NCI-H146 treated with DMSO at 0.1 percent for 48 hours (cell line): ENCODE results near the gene YOD1.
"Not testable (repeated sequence)": the region's sequence is repeated elsewhere in the genome, so short reads cannot be mapped to it uniquely, and the experiment has no call there.

Experiments
- DNase-seq: peaks from one replicate; lab custom pipeline; 2025; ENCODE audit not compliant: unreplicated experiment; lab: John Stamatoyannopoulos, UW

YOD1 gene

DNA sequence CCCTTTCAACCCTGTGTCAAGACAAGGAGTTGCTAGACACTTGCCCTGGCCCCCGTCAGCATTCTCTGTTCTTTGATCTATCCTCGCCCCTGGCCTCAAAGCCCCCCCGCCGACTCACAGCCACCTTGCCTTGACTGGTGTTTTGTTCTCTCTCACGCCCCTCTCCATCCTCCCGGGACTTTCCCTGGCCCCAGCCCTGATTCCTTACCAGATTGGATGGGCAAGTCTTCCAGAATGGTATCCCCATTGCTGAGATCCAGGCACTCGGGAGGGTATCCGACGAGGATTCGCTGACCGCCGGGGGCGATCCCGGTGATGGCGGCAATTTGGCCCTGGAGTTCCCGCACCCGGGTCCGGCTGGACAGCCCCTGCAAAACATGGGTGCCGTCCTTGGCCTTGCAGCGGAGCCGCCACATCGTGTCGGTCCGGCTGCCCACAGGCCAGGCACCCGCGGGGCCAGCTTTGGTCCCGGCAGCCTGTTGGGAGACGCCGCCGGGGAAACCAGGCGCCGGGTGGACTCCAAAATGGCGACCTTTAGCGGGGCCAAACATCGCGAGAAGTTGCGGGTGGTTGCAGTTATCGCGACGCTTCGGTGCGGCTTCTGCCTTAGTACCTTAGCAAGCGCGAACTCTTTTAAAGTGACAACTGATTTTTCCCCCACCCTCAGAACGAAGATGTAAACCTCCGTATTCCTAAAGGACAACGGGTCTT is 373 bp downstream of the YOD1 start:
- DNase-seq, result peak; percentile 70

DNA sequence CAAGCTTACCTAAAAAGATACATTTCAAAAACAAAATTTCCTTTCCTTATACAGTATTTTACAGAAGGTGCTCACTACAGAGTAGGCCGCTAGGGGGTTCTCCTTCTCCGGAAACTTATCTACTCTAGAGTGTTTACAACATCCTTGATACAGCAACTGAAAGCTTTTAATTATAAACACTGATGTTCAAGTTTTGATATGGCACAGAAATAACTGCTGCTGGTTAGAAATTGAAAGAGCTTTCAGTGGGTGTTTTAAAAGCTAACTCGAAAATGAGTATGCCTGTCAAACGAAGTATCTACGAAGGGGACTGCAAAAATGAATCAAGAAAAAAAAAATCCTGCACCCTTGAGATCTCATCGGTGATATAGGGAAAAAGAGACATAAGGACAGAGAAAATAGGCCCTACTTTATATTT is 1.0 kb downstream of the YOD1 start:
- DNase-seq, result peak; percentile 9

GRCh38 chr1:207049514-207049913 is 1.5 kb downstream of the YOD1 start:
- no peak for DNase-seq

DNA sequence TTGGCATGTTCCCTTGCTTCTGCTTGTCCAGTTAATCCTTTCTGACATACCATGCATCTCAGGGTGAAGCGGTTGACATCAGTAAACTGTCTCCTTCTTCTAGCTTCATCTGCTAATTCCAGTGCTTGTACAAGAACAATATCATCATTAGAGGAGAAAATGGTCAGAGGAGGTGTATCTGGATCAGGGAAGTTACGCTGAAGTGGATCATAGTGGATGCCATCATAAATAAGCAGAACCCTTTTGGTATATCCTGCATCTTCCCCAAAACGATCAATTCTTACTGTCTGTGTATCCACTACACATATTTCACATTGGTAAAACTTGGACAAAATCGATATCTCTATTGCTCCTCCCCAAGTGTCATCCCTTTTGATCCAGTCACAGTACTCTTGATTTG is 2.0 kb downstream of the YOD1 start:
- DNase-seq, result no peak

- DNase-seq, result no peak
Observed at GRCh38 chr1:207048041-207048440, 3.0 kb downstream of the YOD1 start.

GRCh38 chr1:207047505-207047904 is 3.5 kb downstream of the YOD1 start:
- DNase-seq, result no peak

DNA sequence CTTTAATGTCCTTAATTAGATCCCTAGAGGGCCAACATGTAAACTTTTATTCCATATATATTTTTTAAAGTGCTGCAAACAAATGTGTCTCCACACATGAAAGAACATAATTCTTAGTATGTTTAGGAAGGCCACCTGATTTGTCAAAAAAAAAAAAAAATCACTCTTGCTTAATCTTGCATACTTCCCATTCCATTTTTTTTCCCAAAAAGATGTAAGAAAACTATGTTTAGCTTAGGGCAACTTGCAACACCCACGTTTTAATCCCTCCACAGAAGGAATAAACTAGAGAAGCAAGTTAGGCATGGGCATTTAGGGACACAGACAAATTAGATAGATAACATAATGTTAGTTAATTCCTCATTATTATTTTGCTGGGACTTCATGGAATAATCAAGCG is 5.6 kb downstream of the YOD1 start:
- DNase-seq, result no peak

DNA sequence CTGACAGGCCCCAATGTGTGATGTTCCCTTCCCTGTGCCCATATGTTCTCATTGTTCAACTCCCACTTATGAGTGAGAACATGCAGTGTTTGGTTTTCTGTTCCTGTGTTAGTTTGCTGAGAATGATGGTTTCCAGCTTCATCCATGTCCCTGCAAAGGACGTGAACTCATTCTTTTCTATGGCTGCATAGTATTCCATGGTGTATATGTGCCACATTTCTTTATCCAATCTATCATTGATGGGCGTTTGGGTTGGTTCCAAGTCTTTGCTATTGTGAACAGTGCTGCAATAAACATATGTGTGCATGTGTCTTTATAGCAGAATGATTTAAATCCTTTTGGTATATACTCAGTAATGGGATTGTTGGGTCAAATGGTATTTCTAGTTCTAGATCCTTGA is 9.6 kb downstream of the YOD1 start:
- DNase-seq, result not testable (repeated sequence)

DNA sequence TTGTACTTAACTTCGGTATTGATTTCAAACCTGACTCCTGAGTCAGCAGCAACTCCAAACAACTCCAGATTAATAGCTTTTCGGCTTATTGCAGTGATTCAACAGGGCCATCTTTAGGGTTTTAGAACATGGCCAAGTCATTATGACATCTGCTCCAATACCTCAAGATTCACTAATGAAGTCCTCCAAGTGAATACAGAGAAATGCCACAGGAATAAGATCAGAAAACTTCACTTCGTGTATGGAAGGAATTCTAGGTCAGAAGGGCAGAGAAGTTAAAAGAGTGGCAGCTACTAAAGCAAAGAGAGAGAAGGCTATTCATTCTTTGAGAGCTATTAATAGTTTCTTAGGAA is 10.9 kb downstream of the YOD1 start:
- no peak for DNase-seq

GRCh38 chr1:207039380-207040180 is 11.4 kb downstream of the YOD1 start:
- no peak for DNase-seq

- DNase-seq, result no peak
Observed at GRCh38 chr1:207036865-207037264, 14.1 kb downstream of the YOD1 start.

DNA sequence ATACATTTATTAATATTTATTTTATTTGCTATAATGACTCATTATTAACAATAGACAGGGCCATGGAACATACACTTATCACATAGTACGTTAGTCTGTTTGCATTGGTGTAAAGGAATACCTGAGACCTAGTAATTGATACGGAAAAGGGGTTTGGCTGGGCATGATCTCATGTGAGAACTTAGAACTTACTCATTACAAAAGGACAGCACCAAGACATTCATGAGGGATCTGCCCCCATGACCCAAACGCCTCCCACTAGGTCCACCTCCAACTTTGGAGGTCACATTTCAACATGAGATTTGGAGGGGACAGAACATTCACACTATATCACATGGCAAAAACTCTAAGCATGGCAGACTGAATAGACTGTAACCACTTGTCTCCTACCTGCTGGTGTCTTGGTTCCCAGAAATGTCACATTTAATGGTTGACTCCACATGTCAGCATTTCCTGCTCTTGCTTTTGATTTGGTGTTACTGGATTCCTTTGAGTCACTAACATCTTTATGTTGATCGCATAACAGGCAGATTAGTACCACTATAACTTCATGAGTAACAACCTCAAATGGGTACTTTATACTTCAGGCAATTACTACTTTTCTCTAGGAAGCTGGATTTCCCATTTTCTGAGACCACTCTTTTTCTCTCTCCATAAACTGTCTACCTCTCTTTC is 15.0 kb downstream of the YOD1 start:
- DNase-seq, result no peak

- DNase-seq, result no peak
Observed at GRCh38 chr1:207034998-207035397, 16.0 kb downstream of the YOD1 start.

DNA sequence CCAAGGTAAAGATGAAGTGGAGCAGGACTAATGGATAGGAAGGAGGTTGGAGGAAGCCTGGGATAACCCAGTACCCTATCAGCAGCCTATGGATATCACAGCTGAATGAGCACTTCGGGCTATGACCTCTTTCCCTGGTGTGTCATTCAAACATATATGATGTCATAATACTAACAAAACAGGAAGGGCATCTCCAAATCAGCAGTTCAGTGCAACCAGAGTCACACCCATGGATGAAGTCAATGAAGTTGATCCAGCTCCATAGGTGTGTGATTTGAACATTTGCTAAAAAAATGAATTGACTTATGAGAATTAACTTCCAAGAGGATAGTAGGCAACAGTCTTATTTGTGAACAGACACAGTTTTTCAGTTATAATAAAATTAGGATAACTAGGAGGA is 16.8 kb downstream of the YOD1 start:
- no peak for DNase-seq

GRCh38 chr1:207033302-207033701 is 17.7 kb downstream of the YOD1 start:
- DNase-seq, result no peak

DNA sequence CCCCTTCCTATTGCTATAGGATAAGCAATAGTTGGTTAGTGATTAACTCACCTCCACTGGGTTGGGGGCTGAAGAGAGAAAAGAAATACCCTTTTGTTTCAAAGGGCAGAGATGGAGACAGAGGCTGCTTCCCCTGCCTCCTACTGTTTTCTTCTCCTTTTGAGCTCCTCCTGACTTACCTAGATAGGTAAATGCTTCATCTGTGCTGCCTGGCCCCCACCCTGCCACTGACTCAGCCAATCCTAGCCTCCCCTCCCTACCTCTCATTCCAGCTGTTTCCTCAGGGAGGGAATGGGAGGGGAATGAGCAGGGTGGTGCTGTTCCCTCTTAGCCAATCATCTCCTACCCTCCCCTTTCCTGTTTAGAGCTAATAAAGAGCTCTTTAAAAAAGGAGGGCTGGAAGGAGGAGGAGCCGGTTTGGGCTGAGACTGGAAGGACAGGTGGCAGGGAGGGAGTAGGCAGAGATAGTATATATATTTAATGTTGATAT is 18.4 kb downstream of the YOD1 start, which contains the start of gene C1orf116:
C1orf116 (minus strand) TSS at position 229 of the 490 bp plus-strand sequence. CDS start 5,158 bp downstream, outside the sequence.
- peak; percentile 89 for DNase-seq

- peak; percentile 62 for DNase-seq
Observed at GRCh38 chr1:207031632-207032264, 19.3 kb downstream of the YOD1 start.

- DNase-seq, result no peak
Observed at GRCh38 chr1:207031016-207031415, 20.0 kb downstream of the YOD1 start.

- no peak for DNase-seq
Observed at GRCh38 chr1:207030522-207031009, 20.4 kb downstream of the YOD1 start.

- peak; percentile 4 for DNase-seq
Observed at GRCh38 chr1:207029701-207030521, 21.1 kb downstream of the YOD1 start.
